ENCODE measurements around the gene SMPD4.
"Not testable (repeated sequence)": the region's sequence is repeated elsewhere in the genome, so short reads cannot be mapped to it uniquely, and the experiment has no call there.

The SMPD4 gene

GRCh38 chr2:130181325-130181879 lies at the start of gene SMPD4:
Gene SMPD4 (minus strand): TSS chr2:130181602. CDS start chr2:130176592, 5,010 bp downstream.
- DNase-seq (ENCODE audit: low read depth): peak; percentile 90
- TF ChIP-seq, protein P1, sequence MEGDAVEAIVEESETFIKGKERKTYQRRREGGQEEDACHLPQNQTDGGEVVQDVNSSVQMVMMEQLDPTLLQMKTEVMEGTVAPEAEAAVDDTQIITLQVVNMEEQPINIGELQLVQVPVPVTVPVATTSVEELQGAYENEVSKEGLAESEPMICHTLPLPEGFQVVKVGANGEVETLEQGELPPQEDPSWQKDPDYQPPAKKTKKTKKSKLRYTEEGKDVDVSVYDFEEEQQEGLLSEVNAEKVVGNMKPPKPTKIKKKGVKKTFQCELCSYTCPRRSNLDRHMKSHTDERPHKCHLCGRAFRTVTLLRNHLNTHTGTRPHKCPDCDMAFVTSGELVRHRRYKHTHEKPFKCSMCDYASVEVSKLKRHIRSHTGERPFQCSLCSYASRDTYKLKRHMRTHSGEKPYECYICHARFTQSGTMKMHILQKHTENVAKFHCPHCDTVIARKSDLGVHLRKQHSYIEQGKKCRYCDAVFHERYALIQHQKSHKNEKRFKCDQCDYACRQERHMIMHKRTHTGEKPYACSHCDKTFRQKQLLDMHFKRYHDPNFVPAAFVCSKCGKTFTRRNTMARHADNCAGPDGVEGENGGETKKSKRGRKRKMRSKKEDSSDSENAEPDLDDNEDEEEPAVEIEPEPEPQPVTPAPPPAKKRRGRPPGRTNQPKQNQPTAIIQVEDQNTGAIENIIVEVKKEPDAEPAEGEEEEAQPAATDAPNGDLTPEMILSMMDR (conservative IDR thresholded peaks at IDR 0.05; ENCODE audit: control insufficient read depth, insufficient read depth, low read depth, low read length): no peak

GRCh38 chr2:130230907-130231306 lies 49.5 kb upstream of the SMPD4 start:
- not testable (repeated sequence) for DNase-seq (ENCODE audit: low read depth); H3K4me3 ChIP-seq (ENCODE audit: control insufficient read depth, low read depth, low read length)

More at GRCh38 chr2:130181325-130181879, at the start of gene SMPD4:
- H3K4me3 ChIP-seq (ENCODE audit: control insufficient read depth, low read depth, low read length): peak within 1 kb of the TSS; percentile 86

GRCh38 chr2:130230376-130230775 lies 49.0 kb upstream of the SMPD4 start:
- H3K4me3 ChIP-seq (ENCODE audit: control insufficient read depth, low read depth, low read length): not testable (repeated sequence)

DNA sequence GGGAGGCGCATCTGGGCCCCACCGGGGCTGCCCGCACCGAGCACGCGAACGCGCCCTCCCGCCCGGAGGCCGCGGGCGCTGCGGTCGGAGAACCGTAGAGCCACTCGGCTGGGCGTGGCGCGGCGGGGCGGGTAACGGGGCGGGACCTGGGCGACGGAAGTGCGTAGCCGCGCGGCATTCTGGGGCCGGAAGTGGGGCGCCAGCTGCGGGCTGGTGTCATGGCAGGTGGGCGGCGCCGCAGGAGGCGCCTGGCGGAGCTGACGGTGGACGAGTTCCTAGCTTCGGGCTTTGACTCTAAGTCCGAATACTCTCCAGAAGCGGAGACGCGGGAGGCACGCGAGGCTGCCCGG lies 47.7 kb upstream of the SMPD4 start:
- H3K4me3 ChIP-seq (ENCODE audit: control insufficient read depth, low read depth, low read length): not testable (repeated sequence)
- peak; percentile 20 for DNase-seq (ENCODE audit: low read depth)

More at GRCh38 chr2:130230376-130230775, 49.0 kb upstream of the SMPD4 start:
- not testable (repeated sequence) for DNase-seq (ENCODE audit: low read depth)

DNA sequence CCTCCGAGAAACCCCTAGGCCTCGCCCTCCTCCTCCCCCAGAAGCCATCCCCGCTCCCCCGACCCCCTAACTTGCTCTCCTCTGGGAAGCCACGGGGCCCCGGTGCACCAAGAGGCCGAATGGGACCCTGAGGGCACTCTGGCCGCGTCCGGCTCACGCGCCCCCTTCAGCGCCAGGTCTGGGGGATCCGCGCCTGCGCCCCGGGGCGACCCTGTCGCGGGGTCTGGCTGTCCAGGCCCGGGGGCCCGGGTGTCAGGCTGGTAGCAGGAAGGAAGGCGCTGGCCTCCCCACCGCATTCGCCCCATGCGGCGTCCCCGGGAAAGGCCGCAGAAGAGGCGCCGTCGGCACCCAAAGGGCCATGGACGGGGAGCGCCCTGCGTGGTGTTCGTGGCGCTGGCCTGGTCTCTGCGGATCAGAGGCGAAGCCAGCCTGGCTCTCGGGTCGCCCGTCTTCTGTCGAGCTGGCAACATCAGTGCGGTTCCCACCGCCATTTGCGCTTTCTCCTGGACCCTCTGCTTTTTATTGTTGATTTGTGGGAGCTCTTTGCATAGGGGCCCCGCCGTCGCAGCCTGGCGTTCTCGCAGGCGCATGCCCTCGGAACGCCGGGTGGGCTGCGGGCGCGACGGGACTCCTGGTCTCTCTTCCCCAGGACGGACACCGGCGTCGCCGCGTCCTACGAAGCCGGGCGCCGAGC lies 47.2 kb upstream of the SMPD4 start:
- DNase-seq (ENCODE audit: low read depth); H3K4me3 ChIP-seq (ENCODE audit: control insufficient read depth, low read depth, low read length): not testable (repeated sequence)

DNA sequence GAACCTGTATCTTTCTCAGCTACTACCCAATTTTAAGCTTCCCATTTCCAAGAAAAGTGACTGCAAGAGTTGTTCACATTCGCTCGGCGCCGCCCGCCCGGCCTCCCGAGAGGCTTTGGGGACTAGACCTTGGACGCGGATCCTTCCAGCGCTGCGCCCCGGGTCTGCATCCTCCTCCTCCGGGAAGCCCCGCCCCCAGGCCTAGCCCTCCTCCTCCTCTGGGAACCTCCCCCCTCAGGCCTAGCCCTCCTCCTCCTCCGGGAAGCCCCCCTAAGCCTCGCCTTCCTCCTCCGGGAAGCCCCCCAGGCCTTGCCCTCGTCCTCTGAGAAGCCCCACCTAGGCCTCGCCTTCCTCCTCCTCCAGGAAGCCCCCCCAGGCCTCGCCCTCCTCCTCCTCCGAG lies 46.6 kb upstream of the SMPD4 start:
- not testable (repeated sequence) for DNase-seq (ENCODE audit: low read depth)

GRCh38 chr2:130222523-130222922 lies 41.1 kb upstream of the SMPD4 start:
- H3K4me3 ChIP-seq (ENCODE audit: control insufficient read depth, low read depth, low read length); DNase-seq (ENCODE audit: low read depth): not testable (repeated sequence)

More for the DNA sequence above, 46.6 kb upstream of the SMPD4 start:
- H3K4me3 ChIP-seq (ENCODE audit: control insufficient read depth, low read depth, low read length): not testable (repeated sequence)

DNA sequence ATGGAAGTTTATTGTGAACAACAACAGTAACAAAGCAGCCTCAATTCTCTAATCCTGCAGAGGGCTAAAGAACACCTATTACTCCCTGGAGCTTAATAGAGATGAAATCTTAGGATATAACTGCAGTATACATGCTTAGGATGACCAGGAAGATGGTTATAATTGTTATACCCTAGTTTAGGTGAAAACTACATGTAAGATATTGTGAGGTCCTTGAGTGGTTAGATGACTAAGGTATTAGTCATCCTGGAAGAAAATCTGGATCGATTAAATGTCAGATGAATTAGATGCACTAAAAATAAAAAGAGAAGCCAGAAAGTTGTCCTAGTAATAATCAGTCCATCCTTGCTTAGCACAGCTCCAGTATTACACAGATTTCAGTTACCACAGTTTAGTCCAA lies 39.1 kb upstream of the SMPD4 start:
- H3K4me3 ChIP-seq (ENCODE audit: control insufficient read depth, low read depth, low read length); DNase-seq (ENCODE audit: low read depth): not testable (repeated sequence)

- not testable (repeated sequence) for DNase-seq (ENCODE audit: low read depth); H3K4me3 ChIP-seq (ENCODE audit: control insufficient read depth, low read depth, low read length)
Observed at GRCh38 chr2:130219147-130219546, 37.7 kb upstream of the SMPD4 start.

- not testable (repeated sequence) for DNase-seq (ENCODE audit: low read depth); H3K4me3 ChIP-seq (ENCODE audit: control insufficient read depth, low read depth, low read length)
Observed at GRCh38 chr2:130207051-130207450, 25.6 kb upstream of the SMPD4 start.

- not testable (repeated sequence) for H3K4me3 ChIP-seq (ENCODE audit: control insufficient read depth, low read depth, low read length); DNase-seq (ENCODE audit: low read depth)
Observed at GRCh38 chr2:130203150-130203549, 21.7 kb upstream of the SMPD4 start.

DNA sequence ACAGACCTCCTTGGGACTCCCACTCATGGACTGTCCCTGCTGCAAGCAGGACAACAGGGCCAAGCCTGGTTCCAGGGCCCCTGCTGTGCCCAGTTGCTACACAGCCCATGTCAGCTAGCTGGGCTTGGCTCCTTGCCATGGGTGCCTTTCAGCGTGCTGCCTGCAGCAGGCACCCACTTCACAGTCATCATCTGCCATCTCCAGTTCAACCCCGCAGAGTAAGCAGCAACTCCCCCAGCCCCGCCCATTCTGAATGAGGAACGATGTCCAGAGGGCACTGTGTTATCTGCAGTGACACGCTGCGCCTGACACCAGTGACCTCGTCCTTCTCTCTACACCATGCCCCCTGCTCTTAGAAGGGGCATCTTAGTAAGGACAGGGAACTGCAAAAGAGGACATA lies 21.1 kb upstream of the SMPD4 start:
- not testable (repeated sequence) for DNase-seq (ENCODE audit: low read depth); H3K4me3 ChIP-seq (ENCODE audit: control insufficient read depth, low read depth, low read length)

DNA sequence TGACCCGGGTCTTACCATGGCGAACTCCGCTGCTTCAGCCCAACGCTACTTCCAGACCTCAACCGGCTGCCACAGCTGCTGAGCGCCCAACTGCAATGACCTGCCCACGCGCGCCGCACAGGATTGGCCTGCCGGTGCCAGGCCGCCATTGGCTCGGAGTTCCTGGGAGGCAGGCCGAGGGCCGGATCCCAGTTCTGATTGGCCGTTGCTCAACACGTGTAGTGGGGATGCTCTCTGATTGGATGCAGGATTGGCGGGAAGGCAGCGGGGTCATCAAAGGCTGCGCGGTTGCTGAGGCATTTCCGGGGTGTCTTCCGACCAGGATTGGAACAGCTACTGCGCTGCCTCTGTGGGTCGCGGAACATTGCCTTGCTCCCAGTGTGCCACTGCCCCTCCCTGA lies 16.9 kb upstream of the SMPD4 start, which contains the start of gene TUBA3E:
TUBA3E (minus strand) TSS at position 97 of the 400 bp plus-strand sequence; CDS start at position 18, 79 bp downstream.
- TF ChIP-seq, protein P1 (conservative IDR thresholded peaks at IDR 0.05; ENCODE audit: control insufficient read depth, insufficient read depth, low read depth, low read length): no peak
- no peak for DNase-seq (ENCODE audit: low read depth)
- no peak within 1 kb of the TSS for H3K4me3 ChIP-seq (ENCODE audit: control insufficient read depth, low read depth, low read length)

- not testable (repeated sequence) for DNase-seq (ENCODE audit: low read depth); H3K4me3 ChIP-seq (ENCODE audit: control insufficient read depth, low read depth, low read length)
Observed at GRCh38 chr2:130196052-130196451, 14.7 kb upstream of the SMPD4 start.

DNA sequence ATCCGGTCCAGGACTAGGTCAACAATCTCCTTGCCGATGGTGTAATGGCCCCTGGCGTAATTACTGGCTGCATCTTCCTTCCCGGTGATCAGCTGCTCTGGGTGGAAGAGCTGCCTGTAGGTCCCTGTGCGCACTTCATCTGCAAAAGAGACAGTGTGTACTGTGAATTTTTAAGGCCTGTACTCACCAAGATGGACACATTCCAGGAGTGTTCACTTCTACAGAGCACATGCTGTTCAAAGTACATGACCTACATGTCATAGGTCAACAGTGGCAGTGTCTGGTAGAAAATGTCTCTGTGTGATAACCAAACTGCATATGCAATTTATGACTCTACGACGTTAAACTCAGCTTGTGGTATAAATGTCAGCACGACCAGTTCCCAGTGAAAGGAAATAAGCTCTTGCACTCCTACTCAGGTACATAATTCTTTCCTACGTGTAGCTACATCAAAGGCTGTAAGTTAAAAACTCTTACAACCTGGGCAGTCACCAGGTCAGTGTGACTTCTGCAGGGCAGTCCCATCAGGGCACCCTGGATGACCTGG lies 13.8 kb upstream of the SMPD4 start:
- H3K4me3 ChIP-seq (ENCODE audit: control insufficient read depth, low read depth, low read length); DNase-seq (ENCODE audit: low read depth): not testable (repeated sequence)

- not testable (repeated sequence) for H3K4me3 ChIP-seq (ENCODE audit: control insufficient read depth, low read depth, low read length); DNase-seq (ENCODE audit: low read depth)
Observed at GRCh38 chr2:130193824-130194223, 12.4 kb upstream of the SMPD4 start.
